22Rv1 (cell line): ENCODE results near the gene KCNC4.

Source experiments
- H3K27ac ChIP-seq: fragments of 450-650 bp; 2 replicates; pipeline ENCODE4 v1.5.1; 2017
- ZFX ChIP-seq: fragments of 450-650 bp; IDR thresholded peaks from 2 replicates; pipeline ENCODE4 v1.6.1; 2017; ENCODE audit warnings: antibody characterized with exemption, borderline replicate concordance
- TF ChIP-seq, protein P1 (sequence below): fragments of 450-650 bp; IDR thresholded peaks from 2 replicates; pipeline ENCODE4 v1.5.1; 2017; ENCODE audit warnings: mild to moderate bottlenecking

Gene KCNC4

DNA sequence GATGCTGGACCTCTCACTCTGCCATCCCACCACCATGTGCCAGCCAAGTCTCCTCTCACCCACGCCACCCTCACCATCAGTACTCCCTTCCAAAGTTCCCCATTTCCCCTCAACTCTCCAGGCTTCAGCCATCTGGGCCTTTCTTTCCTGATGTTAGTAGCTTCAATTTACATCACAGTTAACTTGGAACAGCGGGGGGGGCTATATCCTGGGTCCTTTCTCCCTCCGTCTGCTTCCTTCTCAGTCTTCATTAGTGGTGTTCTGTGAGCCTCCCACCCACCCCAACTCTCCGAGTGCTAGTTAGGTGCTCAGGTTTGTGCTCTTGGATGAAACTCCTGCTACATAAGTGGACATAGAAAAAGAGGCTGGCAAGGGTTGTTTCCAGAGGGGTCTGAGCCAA is 31.9 kb downstream of the KCNC4 start:
- H3K27ac ChIP-seq = peak overlapping the region; percentile 39; the same call in 1 of the 2 replicates
- TF ChIP-seq, protein P1, sequence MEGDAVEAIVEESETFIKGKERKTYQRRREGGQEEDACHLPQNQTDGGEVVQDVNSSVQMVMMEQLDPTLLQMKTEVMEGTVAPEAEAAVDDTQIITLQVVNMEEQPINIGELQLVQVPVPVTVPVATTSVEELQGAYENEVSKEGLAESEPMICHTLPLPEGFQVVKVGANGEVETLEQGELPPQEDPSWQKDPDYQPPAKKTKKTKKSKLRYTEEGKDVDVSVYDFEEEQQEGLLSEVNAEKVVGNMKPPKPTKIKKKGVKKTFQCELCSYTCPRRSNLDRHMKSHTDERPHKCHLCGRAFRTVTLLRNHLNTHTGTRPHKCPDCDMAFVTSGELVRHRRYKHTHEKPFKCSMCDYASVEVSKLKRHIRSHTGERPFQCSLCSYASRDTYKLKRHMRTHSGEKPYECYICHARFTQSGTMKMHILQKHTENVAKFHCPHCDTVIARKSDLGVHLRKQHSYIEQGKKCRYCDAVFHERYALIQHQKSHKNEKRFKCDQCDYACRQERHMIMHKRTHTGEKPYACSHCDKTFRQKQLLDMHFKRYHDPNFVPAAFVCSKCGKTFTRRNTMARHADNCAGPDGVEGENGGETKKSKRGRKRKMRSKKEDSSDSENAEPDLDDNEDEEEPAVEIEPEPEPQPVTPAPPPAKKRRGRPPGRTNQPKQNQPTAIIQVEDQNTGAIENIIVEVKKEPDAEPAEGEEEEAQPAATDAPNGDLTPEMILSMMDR = no peak
- TF ChIP-seq ZFX = no peak

DNA sequence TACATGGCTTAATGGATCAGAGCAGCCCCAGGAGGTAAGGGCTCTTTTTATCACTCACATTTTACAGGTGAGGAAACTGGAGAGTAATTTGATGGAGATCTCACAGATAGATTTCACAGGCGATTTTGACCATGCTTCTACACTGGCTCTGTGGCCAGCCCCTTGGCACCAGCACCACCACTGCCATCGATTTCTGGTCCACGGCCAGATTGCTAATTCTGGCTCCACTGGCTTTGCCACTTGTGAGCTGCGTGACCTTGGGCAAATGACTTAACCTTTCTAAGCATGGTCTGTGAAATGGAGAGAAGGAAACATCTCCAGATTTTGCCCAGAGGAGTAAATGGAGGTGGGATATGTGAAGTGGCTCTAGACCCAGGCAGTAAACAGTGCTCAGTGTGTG is 32.6 kb downstream of the KCNC4 start:
- TF ChIP-seq, protein P1 = no peak
- TF ChIP-seq ZFX = no peak
- H3K27ac ChIP-seq = peak overlapping the region; percentile 39; the same call in 1 of the 2 replicates

DNA sequence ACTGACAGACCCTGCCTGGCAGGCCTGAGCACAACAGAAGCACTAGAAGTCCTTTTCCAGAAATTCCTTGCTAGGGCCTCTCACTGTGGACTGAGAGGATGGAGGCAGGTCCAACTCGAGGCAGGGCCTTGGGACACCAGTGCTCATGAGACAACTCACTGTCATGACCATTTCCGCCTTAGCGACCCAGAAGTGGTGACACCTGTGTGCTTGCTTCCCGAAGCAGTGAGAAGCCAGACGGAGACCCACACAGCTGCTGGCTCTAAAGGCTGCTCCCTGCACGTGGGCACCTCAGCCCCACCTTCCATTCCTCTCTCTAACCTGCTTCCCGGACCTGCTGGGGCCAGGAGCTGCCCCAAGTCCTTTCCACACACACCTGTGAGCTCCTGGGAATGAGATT is 33.0 kb downstream of the KCNC4 start:
- H3K27ac ChIP-seq = peak overlapping the region; percentile 39; the same call in 1 of the 2 replicates
- TF ChIP-seq ZFX = no peak
- TF ChIP-seq, protein P1 = no peak

DNA sequence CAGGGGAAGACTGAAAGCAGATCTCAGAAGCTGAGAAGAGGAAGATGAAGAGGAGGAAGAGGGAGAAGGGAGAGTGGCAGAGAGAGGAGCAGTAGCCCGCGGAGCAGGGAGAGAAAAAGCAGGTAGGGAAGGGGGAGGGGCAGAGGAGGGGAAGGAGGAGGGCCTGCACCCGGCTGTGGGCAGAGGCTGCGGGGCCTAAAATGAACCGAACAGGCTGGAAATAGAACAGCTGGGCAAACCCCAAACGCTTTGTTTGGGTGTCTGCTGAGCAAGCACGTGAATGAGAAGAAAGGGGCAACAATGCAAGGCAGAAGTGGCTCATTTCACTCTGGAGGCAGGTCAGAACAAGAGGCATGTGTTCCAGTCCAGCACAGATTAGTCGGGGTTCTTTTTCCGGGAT is 33.5 kb downstream of the KCNC4 start:
- TF ChIP-seq, protein P1 = no peak
- no peak for TF ChIP-seq ZFX
- H3K27ac ChIP-seq = peak overlapping the region; percentile 39; the same call in 1 of the 2 replicates

DNA sequence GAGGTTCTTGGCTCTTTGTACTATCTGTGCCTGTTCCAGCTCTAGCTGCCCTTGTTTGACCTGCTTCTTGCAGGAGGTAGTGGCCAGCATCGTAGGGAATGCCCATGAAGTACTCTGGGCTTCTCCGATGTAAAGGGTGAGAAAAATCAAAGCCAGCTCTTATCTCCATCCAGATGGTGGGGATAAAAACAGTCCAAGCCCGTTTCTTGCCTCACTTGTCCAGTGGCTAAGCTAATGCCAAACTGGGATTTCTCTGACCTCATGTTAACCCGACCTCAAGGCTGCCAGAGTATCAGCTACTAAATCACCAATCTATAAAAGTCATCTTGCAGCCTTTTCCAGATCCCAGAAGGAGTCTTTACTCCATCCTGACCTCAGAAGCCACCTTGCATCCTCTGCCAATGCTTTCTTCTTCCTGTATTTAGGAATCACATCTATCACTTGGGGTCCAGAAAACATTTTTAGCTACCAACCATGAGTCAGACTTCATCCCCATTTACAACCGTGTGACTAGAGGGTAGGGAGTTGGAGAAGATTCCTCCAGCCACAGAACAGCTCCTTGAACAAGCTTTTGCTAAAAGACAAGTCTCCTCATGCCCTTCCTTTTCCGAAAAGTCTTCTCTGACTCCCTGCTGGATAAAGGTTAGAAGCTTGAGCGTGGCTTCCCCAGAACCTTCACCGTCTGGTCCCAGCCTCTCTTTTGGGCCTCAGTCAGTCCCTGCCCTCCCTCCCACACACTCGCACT is 35.9 kb downstream of the KCNC4 start:
- no peak overlapping the region for H3K27ac ChIP-seq
- TF ChIP-seq ZFX = no peak
- TF ChIP-seq, protein P1 = no peak

DNA sequence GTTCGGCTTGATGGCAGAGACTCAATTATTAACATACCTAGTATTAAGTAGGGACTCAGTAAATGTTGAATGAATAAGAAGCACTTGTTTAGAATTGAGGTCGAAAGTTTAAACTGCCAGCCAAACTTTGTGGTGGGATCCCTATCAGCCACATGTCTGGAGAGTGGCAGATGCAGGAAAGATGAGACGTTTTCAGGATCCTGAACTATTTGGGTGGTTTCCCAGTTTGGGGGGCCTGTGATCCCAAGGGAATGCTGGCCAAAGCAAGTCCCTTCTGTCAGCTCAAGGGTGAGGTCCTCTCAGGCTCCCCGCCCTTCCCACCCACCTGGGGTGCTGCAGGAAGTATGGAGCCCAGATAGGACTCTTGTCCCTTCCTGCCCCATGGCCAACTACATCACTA is 38.6 kb downstream of the KCNC4 start:
- TF ChIP-seq, protein P1 = no peak
- no peak for TF ChIP-seq ZFX
- H3K27ac ChIP-seq = no peak overlapping the region

DNA sequence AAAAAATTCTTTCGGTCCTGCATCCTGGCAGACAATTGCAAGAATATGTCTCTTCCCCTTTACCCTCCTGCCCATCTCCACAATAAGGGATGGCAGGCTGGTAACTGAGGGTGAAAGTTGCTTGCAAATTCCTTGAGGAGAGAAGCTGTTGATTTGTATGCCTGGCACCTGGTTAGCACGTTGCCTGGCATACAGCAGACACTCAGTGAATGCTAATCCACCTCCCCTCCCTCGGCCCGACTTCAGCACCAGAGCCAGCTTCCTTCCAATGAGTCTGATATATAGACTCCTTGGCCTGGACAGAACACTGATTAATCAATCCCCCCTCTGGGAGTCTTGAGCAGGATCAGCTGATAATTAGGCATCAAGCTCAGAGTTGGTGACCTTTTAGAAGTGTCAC is 39.1 kb downstream of the KCNC4 start:
- no peak overlapping the region for H3K27ac ChIP-seq
- TF ChIP-seq, protein P1 = no peak
- TF ChIP-seq ZFX = no peak
